A673 (cell line): ENCODE data around the gene PPT1.

Source experiments
- CTCF ChIP-seq: fragments of 300-800, 200-600 bp; sonication (generic); conservative IDR thresholded peaks from 2 replicates; pipeline ENCODE4 v1.5.1; 2017; ENCODE audit warnings: low read depth, mild to moderate bottlenecking, antibody characterized with exemption, low read length, moderate library complexity, mixed read lengths
- EZH2 ChIP-seq: fragments of 200-600 bp; sonication (generic); IDR thresholded peaks from 2 replicates; pipeline ENCODE4 v1.6.1; 2017; ENCODE audit warnings: borderline replicate concordance, low read depth, mild to moderate bottlenecking, mixed read lengths, antibody characterized with exemption, low read length; ENCODE audit not compliant: poor library complexity, severe bottlenecking

- no peak for TF ChIP-seq EZH2
- TF ChIP-seq CTCF = no peak
Observed at GRCh38 chr1:40081871-40082270, 15.2 kb downstream of the PPT1 start.
